Activated CD8-positive, alpha-beta memory T cell treated with anti-CD3 and anti-CD28 coated beads for 48 hours (primary cell): Measurements from ENCODE around the gene KCNN3.
A peak's percentile ranks its signal among the peaks of the same experiment; 100 is the strongest.

Experiments used
- DNase-seq, 3 experiments: peaks; one replicate each; pipeline ENCODE4 v3.0.0-alpha.2; 2020; ENCODE audit warnings: low read depth in 2 of 3, low spot score in 2 of 3

KCNN3 gene

GRCh38 chr1:154880671-154881070 lies 10.6 kb upstream of the KCNN3 start:
- DNase-seq = no peak

- no peak for DNase-seq
Measured at GRCh38 chr1:154879038-154879421, 8.9 kb upstream of the KCNN3 start.

GRCh38 chr1:154878371-154879037 lies 8.4 kb upstream of the KCNN3 start:
- peak; percentile 32 to 48 (median 47) for DNase-seq

GRCh38 chr1:154877370-154877974 lies 7.4 kb upstream of the KCNN3 start:
- no peak for DNase-seq

- DNase-seq = no peak
Measured at GRCh38 chr1:154876842-154877369, 6.8 kb upstream of the KCNN3 start.

GRCh38 chr1:154874465-154874864 lies 4.4 kb upstream of the KCNN3 start:
- no peak for DNase-seq

GRCh38 chr1:154873321-154873950 lies 3.4 kb upstream of the KCNN3 start:
- no peak for DNase-seq

GRCh38 chr1:154871374-154871773 lies 1.3 kb upstream of the KCNN3 start:
- DNase-seq = no peak

- DNase-seq = no peak
Measured at GRCh38 chr1:154870734-154871133, 653 bp upstream of the KCNN3 start.

- DNase-seq = no peak
Measured at GRCh38 chr1:154869351-154870114, 548 bp downstream of the KCNN3 start.

- no peak for DNase-seq
Measured at GRCh38 chr1:154867841-154868605, 2.1 kb downstream of the KCNN3 start.

- DNase-seq = no peak
Measured at GRCh38 chr1:154867064-154867825, 2.8 kb downstream of the KCNN3 start.

- no peak for DNase-seq
Measured at GRCh38 chr1:154866257-154867063, 3.6 kb downstream of the KCNN3 start.

- DNase-seq = no peak
Measured at GRCh38 chr1:154865442-154866256, 4.4 kb downstream of the KCNN3 start.

- no peak for DNase-seq
Measured at GRCh38 chr1:154864189-154864975, 5.7 kb downstream of the KCNN3 start.

- DNase-seq = no peak
Measured at GRCh38 chr1:154863315-154864174, 6.5 kb downstream of the KCNN3 start.

- no peak for DNase-seq
Measured at GRCh38 chr1:154862907-154863306, 7.2 kb downstream of the KCNN3 start.
